Spleen (tissue), 11 donors: Measurements from ENCODE around the gene SH3BP5. TPM values are rescaled to one million over a fixed set of nuclear protein-coding genes. Genes with fewer than 3 reads are reported as not detected.

Experiments
- DNase-seq: peaks from one replicate; pipeline ENCODE4 v3.0.0-alpha.2; 2020
- H3K27ac ChIP-seq, 8 donors: fragments of 200-600 bp; sonication (generic) in 7 of 8; 1 replicate in 4 of 8; 2 replicates in 4 of 8; pipeline versions ENCODE4 v1.5.0 to v1.8.0; 2016 to 2021; ENCODE audit warnings: inconsistent platforms in 4 of 8, mild to moderate bottlenecking in 4 of 8, moderate library complexity in 1 of 8
- H3K27me3 ChIP-seq, 7 donors: fragments of 200-600 bp; sonication (generic) in 6 of 7; replicated peaks in 1 of 7; 1 replicate in 4 of 7; 2 replicates in 3 of 7; pipeline versions ENCODE4 v1.5.0 to v1.8.0; 2016 to 2021; ENCODE audit warnings: inconsistent platforms in 3 of 7, mild to moderate bottlenecking in 1 of 7
- H3K36me3 ChIP-seq, 6 donors: fragments of 200-600 bp; sonication (generic) in 5 of 6; 1 replicate in 4 of 6; 2 replicates in 2 of 6; pipeline versions ENCODE4 v1.5.0 to v1.8.0; 2016 to 2021; ENCODE audit warnings: inconsistent platforms in 2 of 6
- H3K4me1 ChIP-seq, 6 donors: fragments of 200-600 bp; sonication (generic) in 5 of 6; 1 replicate in 3 of 6; 2 replicates in 3 of 6; pipeline versions ENCODE4 v1.5.0 to v1.8.0; 2016 to 2021; ENCODE audit warnings: inconsistent platforms in 3 of 6
- H3K4me3 ChIP-seq, 8 donors: fragments of 200-600 bp; sonication (generic) in 7 of 8; 1 replicate in 4 of 8; 2 replicates in 4 of 8; pipeline versions ENCODE4 v1.5.0 to v1.8.0; 2016 to 2021; ENCODE audit warnings: inconsistent platforms in 4 of 8, mild to moderate bottlenecking in 4 of 8, moderate library complexity in 2 of 8
- H3K9me3 ChIP-seq, 8 donors: fragments of 200-600 bp; sonication (generic) in 7 of 8; 1 replicate in 4 of 8; 2 replicates in 4 of 8; pipeline versions ENCODE4 v1.5.0 to v1.8.0; 2016 to 2021; ENCODE audit warnings: inconsistent platforms in 4 of 8
- CTCF ChIP-seq, 11 experiments: fragments of 200-600 bp in 7 of 11; fragments of 450-650 bp in 4 of 11; sonication (generic) in 4 of 11; IDR thresholded peaks in 8 of 11; conservative IDR thresholded peaks in 3 of 11; 1 replicate in 7 of 11; 2 replicates in 4 of 11; pipeline versions ENCODE4 v1.4.0 to v1.8.0; 2016 to 2021; ENCODE audit warnings: antibody characterized with exemption in 11 of 11, inconsistent platforms in 4 of 11, mild to moderate bottlenecking in 1 of 11
- POLR2A ChIP-seq, 3 donors: fragments of 450-650 bp; IDR thresholded peaks; one replicate each; pipeline ENCODE4 v1.5.1; 2017; ENCODE audit warnings: antibody characterized with exemption in 3 of 3, mild to moderate bottlenecking in 1 of 3
- POLR2AphosphoS5 ChIP-seq, 3 donors: sonication (generic); formaldehyde crosslinking; IDR thresholded peaks; one replicate each; pipeline ENCODE4 v1.5.1; 2017; ENCODE audit warnings: antibody characterized with exemption in 3 of 3
- WGBS, 5 donors: extraction: QIAGEN DNeasy Blood & Tissue Kit in 3 of 5; methylation state at CpG; one replicate each; pipeline versions ENCODE4 v1.1.5 to v1.1.7; 2013 to 2018; 5-methylcytosine and 5-hydroxymethylcytosine counted together
- intact Hi-C: fragments of 100-400 bp; cut with DNase I; formaldehyde crosslinking; loops from one replicate; pipeline ENCODE4 v1.15.0; 2023; ENCODE audit warnings: low total_unique reads
- polyA plus RNA-seq, 3 donors: library from polyadenylated mRNA; stranded (reverse); fragments of 200-250 nt; gene quantifications; one replicate each; pipeline ENCODE4 v1.2.1, GENCODE V29; 2013
- total RNA-seq, 7 donors: library from RNA; depleted of rRNA in 3 of 7; stranded (reverse); fragments of >200 nt in 3 of 7; fragmentation: NEBNext Ultra II Directional in 4 of 7; extraction: Animal tissue kit (Norgen Biotek cat#: 25700) in 4 of 7; gene quantifications; one replicate each; pipeline versions ENCODE4 v1.1.0 to v1.2.1, GENCODE V29; 2016 to 2021
- donor health status: healthy with polysubstance abuse.
- donor health status: DM: no; HTN: no; CAD: no; lungs with moderate emphysema.
- donor health status: DM: no; HTN: no; CAD: no.
- donor health status: Bipolar disorder and iron deficiency.
- donor health status: healthy.
- donor health status: DM: no; HTN: no; CAD: no.
- donor health status: DM: yes; HTN: yes; CAD: no.

The SH3BP5 gene
- total and polyA plus RNA-seq, 10 donors, result 36.4 to 75.0 (median 53.7) TPM

- no peak overlapping the region for H3K27ac ChIP-seq
- no peak for TF ChIP-seq POLR2A (IDR thresholded peaks at IDR 0.05)
- TF ChIP-seq CTCF (IDR thresholded peaks at IDR 0.05 in 8 of 11, conservative IDR thresholded peaks at IDR 0.05 in 3 of 11), result no peak
- TF ChIP-seq POLR2AphosphoS5 (IDR thresholded peaks at IDR 0.05), result no peak
- no peak overlapping the region for H3K4me3 ChIP-seq
- peaks cover 0 to 100% (median 83%) of the 10 kb centered on the region in 6 donors for H3K36me3 ChIP-seq
- H3K9me3 ChIP-seq, result no peaks in the 10 kb centered on the region
- intact Hi-C loops, result no loop called here
- no peaks in the 10 kb centered on the region for H3K27me3 ChIP-seq
- 92 to 100% (median 97%) methylated on average over 2 of the region's 2 CpGs for WGBS, 5 donors
- no peak for DNase-seq
- no peaks in the 10 kb centered on the region for H3K4me1 ChIP-seq
Measured at GRCh38 chr3:15246186-15246585, 86.2 kb downstream of the SH3BP5 start.

- Histone ChIP-seq H3K36me3 (peaks cover 0 to 100% (median 77%) of the 10 kb centered on the region in 6 donors), H3K9me3 (no peaks in the 10 kb centered on the region), H3K27ac (no peak overlapping the region), H3K27me3 (no peaks in the 10 kb centered on the region), H3K4me3 (no peak overlapping the region), H3K4me1 (no peaks in the 10 kb centered on the region)
- no peak for DNase-seq
- TF ChIP-seq POLR2A (IDR thresholded peaks at IDR 0.05), result no peak
- TF ChIP-seq POLR2AphosphoS5 (IDR thresholded peaks at IDR 0.05), result no peak
- no peak for TF ChIP-seq CTCF (IDR thresholded peaks at IDR 0.05 in 8 of 11, conservative IDR thresholded peaks at IDR 0.05 in 3 of 11)
- intact Hi-C loops, result no loop called here
- 88 to 94% (median 90%) methylated on average over 5 of the region's 5 CpGs for WGBS, 5 donors
Measured at GRCh38 chr3:15243822-15244482, 88.4 kb downstream of the SH3BP5 start.

GRCh38 chr3:15241341-15241740, 91.0 kb downstream of the SH3BP5 start:
- H3K9me3 ChIP-seq, result no peaks in the 10 kb centered on the region
- WGBS, 5 donors, result 91 to 100% (median 92%) methylated on average over 1 of the region's 1 CpG
- H3K4me1 ChIP-seq, result no peaks in the 10 kb centered on the region
- no peak for DNase-seq
- H3K36me3 ChIP-seq, result peaks cover 0 to 100% (median 69%) of the 10 kb centered on the region in 6 donors
- H3K27ac ChIP-seq, result no peak overlapping the region
- intact Hi-C loops, result no loop called here
- H3K27me3 ChIP-seq, result no peaks in the 10 kb centered on the region
- no peak for TF ChIP-seq POLR2AphosphoS5 (IDR thresholded peaks at IDR 0.05)
- peak in 7 of 11 experiments; percentile 18 to 51 (median 38) for TF ChIP-seq CTCF (IDR thresholded peaks at IDR 0.05 in 8 of 11, conservative IDR thresholded peaks at IDR 0.05 in 3 of 11)
- H3K4me3 ChIP-seq, result no peak overlapping the region

- no peaks in the 10 kb centered on the region for H3K4me1 ChIP-seq
- intact Hi-C loops, result no loop called here
- H3K27me3 ChIP-seq, result no peaks in the 10 kb centered on the region
- H3K36me3 ChIP-seq, result peaks cover 0 to 100% (median 66%) of the 10 kb centered on the region in 6 donors
- DNase-seq, result no peak
- no peak overlapping the region for H3K27ac ChIP-seq
- TF ChIP-seq POLR2A (IDR thresholded peaks at IDR 0.05) (no peak), CTCF (IDR thresholded peaks at IDR 0.05 in 8 of 11, conservative IDR thresholded peaks at IDR 0.05 in 3 of 11) (no peak), POLR2AphosphoS5 (IDR thresholded peaks at IDR 0.05) (no peak)
- no peaks in the 10 kb centered on the region for H3K9me3 ChIP-seq
- WGBS, 5 donors, result 90 to 99% (median 96%) methylated on average over 4 of the region's 4 CpGs
- H3K4me3 ChIP-seq, result no peak overlapping the region
Measured at GRCh38 chr3:15229262-15229661, 103.1 kb downstream of the SH3BP5 start.
